ENCODE results near the gene MAP3K5. TPM values are rescaled to one million over a fixed set of nuclear protein-coding genes. Genes with fewer than 3 reads are reported as not detected.
"Not testable (repeated sequence)": the region's sequence is repeated elsewhere in the genome, so short reads cannot be mapped to it uniquely, and the experiment has no call there.

MAP3K5 gene
- total RNA-seq, 1 donor from 2014 or later = 24.4 TPM

DNA sequence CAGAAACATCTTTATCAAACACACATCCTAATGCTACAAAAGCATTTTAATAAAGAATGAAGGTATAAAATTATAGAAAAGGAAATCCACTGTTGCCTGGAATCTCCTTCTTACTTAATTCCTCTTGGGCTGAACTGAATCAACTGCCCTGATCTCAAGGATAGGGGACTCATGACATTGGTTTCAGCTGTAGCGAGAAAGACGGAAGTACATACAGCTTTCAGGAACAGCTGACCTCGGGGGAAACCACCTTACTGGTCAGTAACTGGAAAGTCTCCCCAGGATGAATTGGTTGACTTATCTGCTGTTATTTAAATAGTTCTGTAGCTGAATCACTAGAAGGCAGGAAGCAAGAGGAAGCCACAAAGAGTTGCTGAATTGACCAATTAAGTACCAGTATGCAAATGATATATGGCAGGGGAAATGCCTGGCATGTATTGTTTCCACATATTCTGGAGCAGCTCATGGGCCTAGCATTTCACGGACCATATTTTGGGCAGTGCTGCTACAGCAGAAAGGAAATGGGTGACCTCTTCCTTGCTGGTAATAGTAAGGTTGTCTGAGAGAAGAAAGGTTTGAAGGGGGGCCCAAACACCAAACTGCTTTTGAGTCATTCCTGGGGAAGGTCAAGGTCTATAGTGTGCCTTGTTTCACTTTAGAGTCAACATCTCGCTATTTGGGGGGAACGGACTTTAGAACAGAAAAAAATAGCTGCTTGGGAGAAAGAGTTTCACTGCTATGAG, 198.4 kb downstream of the MAP3K5 start:
- Mint-ChIP-seq H3K27ac (peak overlapping the region; percentile 81), H3K36me3 (ENCODE audit: low read depth) (peaks cover 77% of the 10 kb centered on the region), H3K27me3 (no peaks in the 10 kb centered on the region), H3K4me1 (peaks cover 29% of the 10 kb centered on the region), H3K4me3 (peak overlapping the region; percentile 61), H3K9me3 (peaks cover 6% of the 10 kb centered on the region)
- DNase-seq (no peak), ATAC-seq (ENCODE audit: low read depth) (peak; percentile 94)
- TF ChIP-seq, protein P1, sequence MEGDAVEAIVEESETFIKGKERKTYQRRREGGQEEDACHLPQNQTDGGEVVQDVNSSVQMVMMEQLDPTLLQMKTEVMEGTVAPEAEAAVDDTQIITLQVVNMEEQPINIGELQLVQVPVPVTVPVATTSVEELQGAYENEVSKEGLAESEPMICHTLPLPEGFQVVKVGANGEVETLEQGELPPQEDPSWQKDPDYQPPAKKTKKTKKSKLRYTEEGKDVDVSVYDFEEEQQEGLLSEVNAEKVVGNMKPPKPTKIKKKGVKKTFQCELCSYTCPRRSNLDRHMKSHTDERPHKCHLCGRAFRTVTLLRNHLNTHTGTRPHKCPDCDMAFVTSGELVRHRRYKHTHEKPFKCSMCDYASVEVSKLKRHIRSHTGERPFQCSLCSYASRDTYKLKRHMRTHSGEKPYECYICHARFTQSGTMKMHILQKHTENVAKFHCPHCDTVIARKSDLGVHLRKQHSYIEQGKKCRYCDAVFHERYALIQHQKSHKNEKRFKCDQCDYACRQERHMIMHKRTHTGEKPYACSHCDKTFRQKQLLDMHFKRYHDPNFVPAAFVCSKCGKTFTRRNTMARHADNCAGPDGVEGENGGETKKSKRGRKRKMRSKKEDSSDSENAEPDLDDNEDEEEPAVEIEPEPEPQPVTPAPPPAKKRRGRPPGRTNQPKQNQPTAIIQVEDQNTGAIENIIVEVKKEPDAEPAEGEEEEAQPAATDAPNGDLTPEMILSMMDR (IDR thresholded peaks at IDR 0.05) = no peak
- intact Hi-C loops (cut with micrococcal nuclease) = loop anchor here (1.0 kb wide), 3 partner anchors 11 to 305 kb away; partner anchors contain the start of genes BCLAF1 and PEX7
- ChIA-PET CTCF (interaction anchor here (1.1 to 2.1 kb wide), 4 partner anchors 15 to 198 kb away, joined by 3 to 8 read pairs (median 6); partner anchors contain the start of gene MAP3K5), POLR2A (interaction anchor here (0.6 to 1.8 kb wide), 3 partner anchors 160 to 229 kb away, joined by 4 to 9 read pairs (median 7); partner anchors contain the start of genes MAP3K5 and PEX7)

DNA sequence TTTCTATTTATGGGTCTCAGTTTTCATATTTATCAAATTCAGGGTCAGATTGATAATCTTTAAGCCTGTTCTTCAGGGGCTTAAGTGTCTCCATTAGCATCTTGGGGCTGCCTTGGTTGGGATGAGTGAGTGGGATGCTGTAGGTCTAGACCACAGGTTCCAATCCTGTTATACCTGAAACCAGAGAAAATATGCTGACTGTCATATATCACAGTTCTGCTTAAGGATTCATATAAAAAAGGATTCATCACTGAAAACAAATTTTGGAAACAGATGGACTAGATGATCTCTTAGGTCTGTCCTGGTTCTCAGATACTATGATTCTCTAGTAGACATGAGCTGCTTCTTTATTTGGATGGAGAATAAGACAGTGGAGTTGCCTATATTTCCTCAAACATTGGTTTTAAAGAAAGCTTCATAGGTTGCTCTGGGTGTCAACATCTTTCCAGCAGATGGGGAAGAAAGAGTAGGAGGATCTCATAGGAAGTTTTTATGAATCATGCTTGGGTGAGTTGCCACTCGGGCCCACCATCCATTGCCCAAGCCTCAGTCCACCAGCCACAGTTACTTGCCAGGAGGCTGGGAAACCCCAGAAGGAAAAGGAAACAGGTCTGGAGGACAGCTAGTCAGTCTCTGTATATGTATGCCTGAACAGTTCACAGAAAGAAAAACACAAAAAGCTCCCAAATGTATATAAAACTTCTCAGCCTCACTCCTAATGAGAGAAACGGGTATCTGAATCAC, 199.2 kb downstream of the MAP3K5 start:
- intact Hi-C loops (cut with micrococcal nuclease) = no loop called here
- Mint-ChIP-seq H3K4me1 (peaks cover 29% of the 10 kb centered on the region), H3K4me3 (no peak overlapping the region), H3K27me3 (no peaks in the 10 kb centered on the region), H3K36me3 (ENCODE audit: low read depth) (peaks cover 80% of the 10 kb centered on the region), H3K27ac (peak overlapping the region; percentile 81), H3K9me3 (peaks cover 6% of the 10 kb centered on the region)
- CTCF ChIA-PET = interaction anchor here (1.9 to 2.1 kb wide), 2 partner anchors 51 to 199 kb away, joined by 7 to 8 read pairs; partner anchors contain the start of gene MAP3K5
- ATAC-seq (ENCODE audit: low read depth) (no peak), DNase-seq (no peak)
- TF ChIP-seq, protein P1 (IDR thresholded peaks at IDR 0.05) = no peak
- POLR2A ChIA-PET = interaction anchor here (0.6 to 1.8 kb wide), 3 partner anchors 161 to 229 kb away, joined by 4 to 9 read pairs (median 7); partner anchors contain the start of genes MAP3K5 and PEX7

DNA sequence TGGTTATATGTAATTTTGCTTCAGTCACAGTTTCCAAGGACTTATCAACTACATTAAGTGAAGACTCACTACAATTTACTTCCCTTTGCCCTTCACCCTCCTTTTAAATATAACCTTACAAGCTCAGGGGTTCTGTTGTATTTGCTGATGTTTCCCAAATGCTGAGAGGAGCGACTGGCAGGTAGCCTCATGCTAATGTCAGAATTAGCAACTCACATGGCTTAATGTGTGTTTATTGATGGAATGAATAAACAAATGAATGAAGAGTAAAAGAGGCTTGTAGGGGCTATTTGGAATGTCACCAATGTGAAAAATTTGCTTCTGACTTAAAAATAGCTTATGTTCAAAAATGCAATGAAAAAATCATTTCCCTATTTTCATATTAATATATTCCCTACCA, 200.7 kb downstream of the MAP3K5 start:
- no peaks in the 10 kb centered on the region for H3K27me3 Mint-ChIP-seq
- intact Hi-C loops (cut with micrococcal nuclease) = no loop called here
- ATAC-seq (ENCODE audit: low read depth) (no peak), DNase-seq (no peak)
- H3K4me1 Mint-ChIP-seq = peaks cover 34% of the 10 kb centered on the region
- H3K9me3 Mint-ChIP-seq = peaks cover 6% of the 10 kb centered on the region
- ChIA-PET POLR2A (no interaction called here), CTCF (interaction anchor here (1.2 kb wide), 1 partner anchor 201 kb away, joined by 5 read pairs; the partner anchor contains the start of gene MAP3K5)
- no peak overlapping the region for H3K4me3 Mint-ChIP-seq
- no peak overlapping the region for H3K27ac Mint-ChIP-seq
- peaks cover 84% of the 10 kb centered on the region for H3K36me3 Mint-ChIP-seq (ENCODE audit: low read depth)
- TF ChIP-seq, protein P1 (IDR thresholded peaks at IDR 0.05) = no peak

DNA sequence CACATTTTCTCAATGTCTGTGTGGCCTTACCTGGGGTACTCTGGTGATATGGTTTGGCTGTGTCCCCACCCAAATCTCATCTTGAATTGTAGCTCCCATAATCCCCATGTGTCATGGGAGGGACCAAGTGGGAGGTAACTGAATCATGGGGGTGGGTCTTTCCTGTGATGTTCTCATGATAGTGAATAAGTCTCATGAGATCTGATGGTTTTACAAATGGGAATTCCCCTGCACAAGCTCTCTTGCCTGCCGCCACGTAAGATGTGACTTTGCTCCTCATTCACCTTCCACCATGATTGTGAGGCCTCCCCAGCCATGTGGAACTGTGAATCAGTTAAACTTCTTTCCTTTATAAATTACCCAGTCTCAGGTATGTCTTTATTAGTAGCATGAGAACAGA, 201.4 kb downstream of the MAP3K5 start:
- H3K9me3 Mint-ChIP-seq; H3K27ac Mint-ChIP-seq; ATAC-seq (ENCODE audit: low read depth); POLR2A ChIA-PET; DNase-seq; H3K4me3 Mint-ChIP-seq; H3K27me3 Mint-ChIP-seq; intact Hi-C loops (cut with micrococcal nuclease): not testable (repeated sequence)
- CTCF ChIA-PET = interaction anchor here (0.9 kb wide), 1 partner anchor 62 kb away, joined by 3 read pairs; no protein-coding TSS in a partner anchor
- Mint-ChIP-seq H3K4me1 (peaks cover 33% of the 10 kb centered on the region), H3K36me3 (ENCODE audit: low read depth) (peaks cover 84% of the 10 kb centered on the region)

DNA sequence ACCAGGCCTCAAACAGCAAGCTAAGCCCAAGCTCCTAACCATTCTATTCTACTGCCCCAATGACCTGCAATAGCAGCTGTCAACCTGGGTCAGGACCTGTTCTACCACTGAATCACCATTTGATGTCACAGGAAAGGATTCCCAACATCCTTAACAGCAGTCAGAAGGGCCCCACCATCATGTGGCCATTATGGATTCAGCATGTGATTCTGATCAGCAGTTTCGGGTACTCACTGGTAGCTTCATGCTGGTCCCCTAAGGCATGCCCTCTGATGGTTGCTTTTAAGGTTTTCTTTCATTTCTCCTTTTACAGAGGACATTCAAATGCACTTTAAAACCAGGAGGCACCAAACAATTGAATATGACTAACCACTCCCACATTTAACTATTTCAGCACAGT, 204.8 kb downstream of the MAP3K5 start:
- Mint-ChIP-seq H3K4me3 (no peak overlapping the region), H3K36me3 (ENCODE audit: low read depth) (peaks cover 87% of the 10 kb centered on the region), H3K9me3 (peaks cover 6% of the 10 kb centered on the region), H3K4me1 (peaks cover 8% of the 10 kb centered on the region), H3K27me3 (no peaks in the 10 kb centered on the region), H3K27ac (no peak overlapping the region)
- DNase-seq (no peak), ATAC-seq (ENCODE audit: low read depth) (peak; percentile 52)
- intact Hi-C loops (cut with micrococcal nuclease) = no loop called here
- POLR2A ChIA-PET = no interaction called here
- CTCF ChIA-PET = no interaction called here
- TF ChIP-seq, protein P1 (IDR thresholded peaks at IDR 0.05) = no peak
